Epidermal melanocyte (primary cell): ENCODE data around the gene TBC1D5.
"Not testable (repeated sequence)": the region's sequence is repeated elsewhere in the genome, so short reads cannot be mapped to it uniquely, and the experiment has no call there.

Experiments
- DNase-seq: peaks from one replicate; pipeline ENCODE4 v3.0.0; 2011; ENCODE audit warnings: low spot score; ENCODE audit not compliant: insufficient read length

The TBC1D5 gene

DNA sequence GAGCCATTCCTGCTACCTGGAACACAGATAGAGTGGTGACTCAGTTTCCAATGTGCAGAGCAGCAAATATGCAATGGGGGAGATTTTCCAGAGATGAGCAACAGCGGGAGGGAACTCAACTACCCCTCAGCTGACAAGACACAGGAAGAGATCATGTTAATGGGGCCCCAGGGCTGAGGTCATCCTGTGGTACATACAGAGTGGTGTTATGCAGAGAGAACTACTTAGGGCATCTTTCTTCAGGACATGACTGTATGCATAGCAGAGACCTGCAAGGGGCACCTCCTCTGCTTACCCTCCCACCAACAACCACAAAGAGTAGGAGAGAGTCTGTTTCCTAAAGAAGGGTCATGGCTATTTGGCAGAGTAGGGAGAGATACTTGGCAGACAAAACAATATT lies 6.8 kb upstream of the TBC1D5 start:
- DNase-seq, result no peak

DNA sequence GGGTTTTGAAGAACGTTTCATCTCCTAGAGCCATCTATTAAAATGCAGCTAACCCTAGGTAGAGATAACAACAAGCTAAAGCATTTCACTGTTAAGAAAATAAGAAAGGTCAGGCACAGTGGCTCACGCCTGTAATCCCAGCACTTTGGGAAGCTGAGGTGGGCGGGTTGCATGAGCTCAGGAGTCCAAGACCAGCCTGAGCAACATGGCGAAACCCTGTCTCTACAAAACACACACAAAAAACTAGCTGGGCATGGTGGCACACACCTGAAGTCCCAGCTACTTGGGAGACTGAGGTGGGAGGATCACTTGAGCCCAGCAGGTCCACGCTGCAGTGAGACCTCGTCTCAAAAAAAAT lies 5.4 kb upstream of the TBC1D5 start:
- no peak for DNase-seq

DNA sequence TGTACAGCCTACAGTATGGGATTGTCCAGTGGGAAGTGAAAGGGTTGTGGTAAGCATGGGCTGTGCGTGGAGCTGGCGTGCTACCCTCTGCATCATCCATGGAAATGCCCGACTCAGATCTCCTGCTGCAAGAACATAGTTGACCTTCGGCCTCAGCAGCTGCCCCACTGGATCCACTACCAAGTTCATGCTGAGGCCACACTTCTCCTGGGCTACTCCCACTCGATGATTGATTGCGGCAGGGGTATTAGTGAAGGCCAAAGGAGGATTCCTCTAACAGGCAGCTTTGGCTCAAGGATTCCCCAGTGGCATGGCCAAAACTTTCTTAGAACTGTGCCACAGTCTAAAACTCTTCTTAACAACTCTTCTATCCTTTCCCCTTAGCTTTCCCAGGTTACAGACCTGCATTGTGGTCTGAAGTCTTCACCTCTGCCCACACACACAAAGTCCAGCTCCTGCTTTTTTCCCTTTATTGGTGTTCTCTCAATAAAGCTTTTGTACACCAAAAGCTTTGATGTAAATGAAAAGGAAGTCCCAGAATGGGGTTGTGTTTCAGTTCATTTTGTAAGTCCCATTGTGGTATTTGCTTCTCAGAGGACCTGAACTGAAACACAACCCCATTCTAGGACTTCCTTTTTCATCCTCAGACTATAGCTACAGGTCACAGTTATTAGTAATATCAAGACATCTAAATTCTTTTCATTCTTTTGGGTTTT lies 4.9 kb upstream of the TBC1D5 start:
- DNase-seq, result no peak

DNA sequence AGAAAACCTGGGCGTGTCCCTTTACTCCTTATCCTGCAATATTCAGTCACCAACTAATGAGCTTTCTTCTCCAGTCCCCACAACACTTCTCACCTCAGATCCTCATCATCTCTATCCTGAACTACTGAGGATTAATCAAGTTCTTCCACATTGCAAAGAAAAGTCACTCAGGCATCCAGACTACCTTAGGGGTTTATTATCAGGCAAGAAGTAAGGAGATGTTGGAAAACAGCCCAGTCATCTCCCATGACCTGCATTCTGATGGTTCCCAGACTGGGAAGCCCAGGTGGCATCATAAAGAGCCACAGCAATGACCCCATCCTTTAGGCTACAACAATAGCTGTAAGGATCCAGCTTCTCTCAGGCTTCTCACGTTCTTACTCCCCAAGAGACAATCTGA lies 3.5 kb upstream of the TBC1D5 start:
- DNase-seq, result no peak

DNA sequence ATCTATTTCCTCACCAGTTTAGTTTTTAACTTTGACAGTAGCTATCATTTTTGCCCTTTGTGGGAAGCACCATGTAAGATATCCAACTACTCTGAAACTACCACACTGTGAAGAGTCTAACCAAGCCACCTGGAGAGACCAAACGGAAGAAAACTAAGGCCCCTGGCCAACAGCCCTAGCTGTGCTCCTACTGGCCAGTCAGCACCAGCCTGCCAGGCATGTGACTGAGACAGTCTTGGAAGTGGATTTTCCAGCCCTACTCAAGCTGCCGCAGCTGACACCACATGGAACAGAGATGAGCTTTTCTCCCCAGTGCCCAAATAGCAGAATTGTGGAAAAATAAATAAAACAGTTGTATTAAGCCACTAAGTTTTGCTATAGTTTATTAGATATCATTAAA lies 2.9 kb upstream of the TBC1D5 start:
- no peak for DNase-seq

DNA sequence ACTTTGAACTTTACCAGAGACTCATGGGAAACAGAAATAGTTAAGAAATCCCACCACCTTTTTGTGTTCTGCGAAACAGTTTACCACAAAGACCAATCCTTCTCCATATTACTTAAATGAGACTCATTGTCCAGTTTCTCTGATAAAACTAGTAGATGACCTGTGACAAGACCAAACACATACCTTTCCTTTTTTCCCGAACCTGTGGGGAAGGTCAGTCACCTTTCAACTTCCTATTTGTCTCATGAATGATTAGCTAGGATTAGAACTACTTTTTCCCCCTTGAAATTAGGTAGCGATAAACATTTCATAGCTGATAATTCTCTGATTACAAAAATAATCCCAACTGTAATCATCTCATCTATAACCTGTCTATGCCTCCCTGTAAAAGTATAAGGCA lies 2.3 kb upstream of the TBC1D5 start:
- DNase-seq, result no peak

DNA sequence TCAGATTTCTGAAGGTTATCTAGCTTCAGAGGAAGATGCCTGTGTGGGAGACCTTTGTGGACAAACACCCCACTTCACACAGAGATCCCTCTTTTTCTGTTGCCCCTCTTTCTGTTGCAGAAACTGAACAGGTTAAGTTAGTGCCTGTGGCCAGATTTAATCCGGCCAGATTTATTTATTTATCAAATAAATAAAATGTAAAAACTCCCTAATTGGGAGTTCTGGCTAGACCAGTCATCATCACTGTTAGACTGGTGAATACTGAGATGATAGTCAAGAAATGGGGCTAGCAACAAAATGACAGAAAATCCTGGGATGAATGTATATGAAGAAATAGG lies 1.2 kb upstream of the TBC1D5 start:
- DNase-seq, result no peak

DNA sequence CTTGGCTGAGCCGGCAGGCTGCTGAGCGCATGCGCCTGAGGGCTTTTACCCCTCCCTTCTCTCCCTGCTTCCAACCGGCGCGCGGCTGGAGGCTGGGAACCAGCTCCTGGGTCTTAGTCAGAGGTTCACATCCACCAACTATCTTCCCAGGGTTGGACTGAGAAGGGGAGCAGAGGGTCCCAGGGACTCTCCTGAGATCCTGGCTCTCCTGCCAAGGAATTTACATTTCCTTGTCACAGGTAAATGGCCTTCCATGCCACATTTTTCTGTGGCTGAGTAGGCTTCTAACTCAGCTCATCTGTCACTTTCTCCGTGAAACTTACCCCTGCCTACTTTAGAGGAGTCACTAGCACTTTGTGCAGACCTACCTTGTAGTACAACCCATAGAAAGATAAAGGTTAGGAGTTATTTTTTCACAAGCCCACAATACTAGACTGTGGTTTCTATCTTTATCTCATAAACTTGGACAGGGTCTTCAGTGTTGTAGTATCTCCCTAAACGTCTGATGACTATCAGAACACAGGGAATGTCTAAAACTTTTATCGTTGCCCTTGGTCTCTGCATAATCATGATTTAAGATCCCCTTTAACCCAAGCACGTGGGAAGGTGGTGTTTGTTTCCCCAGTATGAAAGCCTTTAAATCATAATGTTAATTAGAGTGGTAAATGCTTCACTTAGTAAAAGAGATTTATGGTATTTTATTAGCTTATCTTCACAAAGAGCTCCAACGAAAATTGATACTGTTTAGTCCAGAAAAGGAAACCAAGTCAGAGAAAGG lies 638 bp upstream of the TBC1D5 start:
- no peak for DNase-seq

DNA sequence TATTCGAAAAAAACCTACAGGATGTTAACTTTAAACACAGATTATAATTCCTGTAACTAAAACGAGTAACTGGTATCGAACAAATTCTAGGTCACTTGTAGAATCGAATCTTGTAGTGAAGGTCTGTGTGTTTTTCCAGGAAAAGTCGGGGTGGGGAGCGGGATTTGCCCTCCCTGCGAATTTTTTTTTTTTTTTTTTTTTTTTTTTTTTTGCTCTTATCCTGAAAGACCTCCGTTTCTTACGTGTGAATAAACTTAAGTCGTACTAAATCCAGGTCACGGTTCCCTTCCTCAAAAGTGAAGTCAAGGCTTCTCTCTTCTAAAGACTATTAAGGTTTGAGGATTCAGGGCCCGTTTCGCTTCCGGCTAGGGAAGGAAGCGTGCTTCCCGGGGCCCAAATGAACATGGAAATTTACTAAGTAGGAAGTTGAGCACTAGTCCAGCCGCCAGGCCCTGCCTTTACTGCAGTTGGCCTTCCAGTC lies 770 bp downstream of the TBC1D5 start:
- DNase-seq, result no peak

DNA sequence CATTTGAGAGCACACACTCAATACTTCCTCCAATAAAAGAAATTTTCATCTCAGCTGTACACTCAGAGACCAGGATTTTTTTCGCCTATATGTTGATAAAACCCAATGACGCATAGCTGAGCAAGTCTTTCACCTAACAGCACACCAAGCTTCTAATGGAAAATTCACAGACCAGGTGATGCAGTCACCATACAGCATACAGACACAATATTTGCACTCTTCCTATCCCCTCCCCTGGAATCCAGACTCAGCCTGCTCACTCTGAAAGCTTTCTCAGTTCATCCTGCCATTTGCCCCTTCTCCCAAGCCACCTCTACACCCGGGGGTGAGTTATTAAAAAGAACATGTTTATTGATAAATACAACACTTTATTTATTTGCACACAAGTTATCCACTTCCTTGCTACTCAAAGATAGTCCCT lies 1.7 kb downstream of the TBC1D5 start:
- no peak for DNase-seq

DNA sequence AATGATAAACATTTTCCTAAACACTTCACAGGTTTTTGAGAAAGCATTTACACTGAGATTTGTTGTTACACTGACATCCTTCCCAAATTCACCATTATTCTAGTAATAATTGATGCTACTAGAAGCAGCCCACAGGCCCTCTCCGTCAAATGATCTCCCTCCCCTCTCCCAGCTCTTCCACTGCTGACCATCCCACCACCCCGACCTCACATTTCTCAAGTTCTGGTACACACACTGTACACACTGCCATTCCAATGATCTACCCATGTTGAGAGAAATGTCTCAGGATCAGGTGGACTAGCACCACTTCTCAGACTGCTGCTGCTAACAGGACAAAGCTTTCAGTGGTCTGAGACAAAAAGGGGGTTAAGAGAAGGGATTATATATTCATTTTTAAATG lies 3.5 kb downstream of the TBC1D5 start:
- DNase-seq, result no peak

DNA sequence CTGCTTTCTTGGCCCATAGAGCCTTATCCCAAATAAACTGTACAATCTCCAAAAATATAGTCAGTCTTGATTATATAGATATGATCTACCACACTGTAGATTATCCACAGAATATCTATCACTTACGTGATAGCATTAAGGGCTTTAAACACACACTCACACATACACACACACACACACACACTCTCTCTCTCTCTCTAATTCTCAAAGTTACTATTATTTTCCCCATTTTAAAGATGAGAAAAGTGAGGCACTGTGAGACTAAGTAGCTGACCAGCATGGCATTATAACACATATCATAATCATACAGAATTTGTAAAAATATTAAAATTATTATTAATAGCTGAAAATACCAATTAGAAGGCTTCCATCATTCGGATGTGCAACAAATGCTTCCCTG lies 4.2 kb downstream of the TBC1D5 start:
- no peak for DNase-seq

DNA sequence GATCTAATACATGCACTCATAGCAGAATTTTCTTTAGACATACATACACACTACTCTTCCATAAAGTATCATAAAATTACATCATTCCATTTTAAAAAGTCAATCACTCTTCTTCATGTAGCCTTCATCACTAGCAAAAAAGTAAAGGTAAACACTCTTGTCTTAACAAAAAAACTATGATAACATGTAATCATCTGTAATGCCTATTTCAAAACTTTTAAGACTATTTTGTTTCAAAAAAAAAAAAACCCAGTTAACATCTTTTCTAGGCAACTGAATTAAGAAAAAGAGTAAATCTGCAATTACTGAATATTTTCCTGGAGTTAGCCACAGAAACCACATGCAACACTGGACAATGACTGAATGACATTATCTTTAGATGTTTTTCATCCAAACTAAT lies 4.8 kb downstream of the TBC1D5 start:
- DNase-seq, result no peak

DNA sequence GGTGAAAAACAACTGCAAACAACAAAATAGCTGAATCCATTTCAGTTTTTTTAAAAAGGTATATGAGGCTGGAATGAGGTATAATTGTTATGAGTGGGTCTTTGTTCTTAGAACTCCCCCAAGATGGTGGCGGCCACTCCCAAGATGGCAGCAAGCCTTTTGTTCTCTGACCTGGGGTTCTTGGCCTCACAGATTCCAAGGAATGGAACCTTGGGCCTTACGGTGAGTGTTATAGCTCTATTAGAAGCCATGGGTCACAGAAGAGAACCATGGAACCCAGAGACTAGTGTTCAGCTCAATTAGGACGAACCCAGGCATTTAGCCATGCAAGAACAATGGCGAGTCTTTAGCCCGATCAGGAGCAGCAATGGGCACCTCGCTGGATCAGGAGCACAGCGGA lies 7.1 kb downstream of the TBC1D5 start:
- DNase-seq, result not testable (repeated sequence)

DNA sequence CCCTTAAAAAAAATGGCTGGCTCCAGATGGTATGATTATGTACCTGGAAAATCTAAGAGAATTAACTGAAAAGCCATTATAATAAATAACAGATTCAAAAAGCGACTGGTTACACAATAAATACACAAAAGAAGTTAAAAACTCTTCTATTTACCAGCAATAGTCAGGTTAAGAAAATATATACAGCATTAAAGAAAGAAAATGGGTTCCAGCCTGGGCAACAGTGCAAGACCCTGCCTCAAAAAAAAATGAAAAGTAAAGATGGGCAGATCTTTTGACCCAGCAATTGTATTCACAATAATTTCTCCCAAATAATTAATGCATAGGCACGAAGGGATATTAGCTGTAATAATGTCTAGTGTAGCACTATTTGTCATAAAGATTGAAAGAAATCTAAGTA lies 8.7 kb downstream of the TBC1D5 start:
- no peak for DNase-seq

DNA sequence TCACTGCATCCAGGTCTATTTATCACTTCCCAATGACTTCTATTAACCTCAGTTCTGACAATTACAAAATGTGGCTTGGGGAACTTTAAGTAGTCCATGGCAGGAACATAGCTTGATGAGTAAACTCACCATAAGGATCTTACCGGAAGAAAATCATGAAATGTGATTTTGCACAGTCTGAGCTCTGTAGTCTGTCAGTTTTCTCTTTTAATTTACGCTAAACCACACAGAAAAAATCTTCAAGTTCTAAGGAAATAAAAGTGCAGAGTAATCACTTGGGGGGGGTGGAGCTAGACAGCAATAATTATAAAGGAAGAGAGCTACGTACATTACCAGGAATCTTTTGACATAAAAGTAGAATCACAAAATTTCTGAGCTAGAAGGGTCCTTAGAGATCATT lies 9.2 kb downstream of the TBC1D5 start:
- DNase-seq, result no peak

DNA sequence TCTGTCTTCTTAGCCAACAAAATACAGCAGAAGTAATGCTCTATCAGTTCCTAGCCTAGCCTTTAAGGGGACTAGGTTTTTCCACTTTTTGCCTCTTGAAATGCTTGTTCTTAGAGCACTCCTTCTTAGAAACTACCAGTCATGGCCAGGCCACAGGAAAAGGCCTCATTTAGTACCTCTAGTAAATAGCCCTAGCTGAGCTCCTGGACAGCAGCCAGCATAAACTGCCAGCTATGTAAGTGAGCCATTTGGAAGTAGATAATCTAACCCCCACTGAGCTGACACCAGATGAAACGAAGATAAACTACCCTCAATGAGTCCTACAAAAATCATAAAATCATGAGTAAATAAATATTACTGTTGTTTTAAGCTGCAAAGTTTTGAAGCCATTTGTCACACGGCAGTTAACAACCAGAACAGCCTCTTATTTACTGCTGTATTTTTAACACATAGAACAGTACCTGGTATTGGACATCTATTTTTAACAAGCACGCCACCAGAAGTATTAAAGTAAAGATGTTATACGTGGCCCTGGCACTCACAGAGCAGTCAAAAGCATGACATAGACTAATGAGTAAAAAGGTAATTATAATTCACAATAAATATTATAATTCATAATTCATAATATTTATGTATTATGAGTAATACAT lies 12.0 kb downstream of the TBC1D5 start:
- no peak for DNase-seq

DNA sequence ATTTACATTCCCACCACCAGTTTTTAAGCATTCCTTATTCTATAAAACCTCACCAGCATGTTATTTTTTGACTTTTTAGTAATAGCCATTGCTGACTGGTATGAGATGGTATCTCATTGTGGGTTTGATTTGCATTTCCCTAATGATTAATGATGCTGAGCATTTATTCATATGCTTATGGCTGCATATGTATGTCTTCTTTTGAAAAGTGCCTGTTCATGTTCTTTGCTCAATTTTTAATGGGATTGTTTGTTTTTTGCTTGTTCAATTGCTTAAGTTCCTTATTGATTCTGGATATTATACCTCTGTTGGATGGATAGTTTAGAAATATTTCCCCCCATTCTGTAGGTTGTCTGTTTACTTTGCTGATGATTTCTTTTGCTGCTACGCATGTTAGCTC lies 16.1 kb downstream of the TBC1D5 start:
- DNase-seq, result no peak

DNA sequence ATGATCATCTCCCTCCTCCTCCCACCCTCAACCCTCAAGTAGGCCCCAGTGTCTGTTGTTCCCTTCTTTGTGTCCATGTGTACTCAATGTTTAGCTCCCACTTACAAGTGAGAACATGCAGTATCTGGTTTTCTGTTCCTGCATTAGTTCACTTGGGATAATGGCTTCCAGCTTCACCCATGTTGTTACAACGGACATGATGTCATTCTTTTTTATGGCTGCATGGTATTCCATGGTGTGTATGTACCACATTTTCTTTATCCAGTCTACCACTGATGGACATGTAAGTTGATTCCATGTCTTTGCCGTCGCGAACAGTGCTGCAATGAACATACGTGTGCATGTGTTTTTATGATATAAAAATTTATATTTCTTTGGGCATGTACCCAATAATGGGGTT lies 16.6 kb downstream of the TBC1D5 start:
- DNase-seq, result not testable (repeated sequence)

DNA sequence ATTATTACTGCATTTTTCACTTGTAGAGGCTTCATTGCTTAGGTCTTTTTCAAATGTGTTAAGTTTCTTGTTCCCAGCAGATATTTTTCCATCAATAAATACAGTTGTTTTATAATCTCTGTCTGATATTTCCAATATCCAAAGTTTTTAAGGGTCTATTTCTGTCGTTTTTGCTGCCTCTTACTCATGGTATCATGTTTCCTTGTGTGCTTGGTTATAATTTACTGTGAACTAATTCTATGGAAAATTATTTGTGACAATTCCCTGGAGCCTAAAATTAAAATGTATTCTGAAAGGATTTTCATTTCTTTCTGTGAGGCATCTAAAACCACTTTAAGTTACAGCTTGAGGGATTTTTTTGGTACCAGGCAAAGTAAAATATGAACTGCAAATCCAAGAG lies 17.5 kb downstream of the TBC1D5 start:
- DNase-seq, result no peak

DNA sequence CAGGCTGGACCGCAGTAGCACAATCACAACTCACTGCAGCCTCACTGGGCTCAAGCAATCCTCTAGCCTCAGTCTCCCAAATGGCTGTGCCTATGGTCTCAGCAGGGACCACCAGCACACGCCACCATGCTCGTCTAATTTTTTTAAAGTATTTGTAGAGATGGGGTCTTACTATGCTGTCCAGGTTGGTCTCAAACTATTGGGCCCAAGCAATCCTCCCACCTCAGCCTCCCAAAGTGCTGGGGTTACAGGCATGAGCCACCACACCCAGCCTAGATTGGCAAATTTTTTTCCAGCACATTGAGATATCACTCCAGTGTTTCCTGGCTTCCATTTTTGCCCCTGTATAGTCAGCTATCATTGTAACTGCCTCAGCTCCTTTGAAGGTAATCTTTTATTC lies 18.3 kb downstream of the TBC1D5 start:
- no peak for DNase-seq

DNA sequence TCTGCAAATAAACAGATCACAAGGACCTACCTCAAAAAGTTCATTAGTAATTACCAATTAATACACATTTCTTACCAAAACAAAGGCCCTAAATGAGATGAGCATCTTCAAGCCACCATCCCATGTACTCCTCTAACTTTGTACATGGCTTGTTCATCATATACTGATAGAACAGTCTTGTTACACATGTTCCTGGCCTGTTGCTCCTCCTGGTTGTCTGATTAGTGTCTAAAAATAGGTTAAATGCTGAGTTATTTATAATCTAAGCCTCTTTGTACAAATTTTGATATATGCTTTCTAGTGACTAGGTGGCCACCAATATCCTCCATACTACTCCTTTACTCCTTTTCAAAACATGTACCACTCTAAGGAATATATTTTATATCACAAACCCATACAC lies 25.0 kb downstream of the TBC1D5 start:
- no peak for DNase-seq

DNA sequence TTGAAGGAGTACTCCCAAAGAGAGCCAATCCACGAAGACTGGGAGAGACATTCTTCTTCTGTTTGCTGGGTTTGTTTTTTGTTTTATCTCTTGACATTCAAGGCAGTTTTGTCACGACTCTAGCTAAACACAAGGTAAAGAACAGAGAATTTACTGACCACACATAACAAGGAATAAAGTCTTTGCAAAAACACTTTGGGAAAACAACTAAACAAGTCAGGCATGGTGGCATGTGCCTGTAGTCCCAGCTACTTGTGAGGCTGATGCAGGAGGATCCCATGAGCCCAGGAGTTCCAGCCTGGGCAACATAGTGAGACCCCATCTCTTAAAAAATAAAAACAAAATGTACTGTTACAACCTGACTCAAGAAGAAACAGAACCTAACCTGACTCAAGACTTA lies 28.0 kb downstream of the TBC1D5 start:
- no peak for DNase-seq
